DND-41 (cell line): Measurements from ENCODE around the gene ZG16B.

Experiments
- ATAC-seq: fragments of 200-7000 bp; cut with Tn5 transposase; 3 replicates; pipeline ENCODE4 v1.9.1; 2021; ENCODE audit warnings: low read depth; ENCODE audit not compliant: insufficient read depth
- DNase-seq: peaks from one replicate; pipeline ENCODE4 v3.0.0-alpha.2; 2020
- H2AFZ ChIP-seq: 2 replicates; pipeline ENCODE4 v1.6.0; 2012; ENCODE audit warnings: low read depth, low read length
- H3K27ac ChIP-seq: 2 replicates; pipeline ENCODE4 v1.5.1; 2012; ENCODE audit warnings: low read length, inconsistent platforms
- H3K27me3 ChIP-seq: fragments of 200-600 bp; sonication (generic); 2 replicates; pipeline ENCODE4 v1.6.0; 2012; ENCODE audit warnings: low read length, mild to moderate bottlenecking, inconsistent platforms; ENCODE audit not compliant: insufficient read depth, poor library complexity
- H3K36me3 ChIP-seq: 2 replicates; pipeline ENCODE4 v1.5.1; 2012; ENCODE audit warnings: low read length, inconsistent platforms; ENCODE audit not compliant: insufficient read depth
- H3K4me1 ChIP-seq: 2 replicates; pipeline ENCODE4 v1.5.1; 2012; ENCODE audit warnings: mild to moderate bottlenecking, low read length; ENCODE audit not compliant: insufficient read depth
- H3K4me2 ChIP-seq: 2 replicates; pipeline ENCODE4 v1.6.0; 2012; ENCODE audit warnings: mild to moderate bottlenecking, moderate library complexity, low read length, inconsistent platforms; ENCODE audit not compliant: insufficient read depth
- H3K4me3 ChIP-seq, 2 experiments: fragments of 200-600 bp in 1 of 2; shearing (Covaris generic) in 1 of 2; 2 replicates each; pipeline ENCODE4 v1.5.1; 2012 to 2016; ENCODE audit warnings: inconsistent platforms in 2 of 2, low read length in 2 of 2, mild to moderate bottlenecking in 2 of 2, low read depth in 1 of 2, moderate library complexity in 1 of 2
- H3K79me2 ChIP-seq: 2 replicates; pipeline ENCODE4 v1.6.0; 2012; ENCODE audit warnings: low read length, inconsistent platforms; ENCODE audit not compliant: insufficient read depth
- H3K9ac ChIP-seq: 2 replicates; pipeline ENCODE4 v1.6.0; 2012; ENCODE audit warnings: low read depth, mild to moderate bottlenecking, inconsistent platforms, low read length, moderate library complexity
- H3K9me3 ChIP-seq: 2 replicates; pipeline ENCODE4 v1.5.1; 2012; ENCODE audit warnings: low read length, moderate library complexity, mild to moderate bottlenecking, inconsistent platforms; ENCODE audit not compliant: insufficient read depth, severe bottlenecking
- H4K20me1 ChIP-seq: 2 replicates; pipeline ENCODE4 v1.6.0; 2012; ENCODE audit warnings: low read length; ENCODE audit not compliant: insufficient read depth
- CTCF ChIP-seq: IDR thresholded peaks from 2 replicates; pipeline ENCODE4 v1.5.1; 2012; ENCODE audit warnings: borderline replicate concordance, low read length, moderate library complexity, mild to moderate bottlenecking; ENCODE audit not compliant: poor library complexity, severe bottlenecking; ENCODE audit errors: extremely low read depth
- EZH2 ChIP-seq: IDR thresholded peaks from 3 replicates; pipeline ENCODE4 v1.6.1; 2012; ENCODE audit warnings: borderline replicate concordance, low read depth, mild to moderate bottlenecking, moderate library complexity, low read length, inconsistent platforms; ENCODE audit not compliant: severe bottlenecking

The ZG16B gene

GRCh38 chr16:2836646-2837508 is 6.8 kb downstream of the ZG16B start:
- Histone ChIP-seq H3K27ac (no peak overlapping the region), H3K4me3 (no peak overlapping the region), H3K4me1 (no peaks in the 10 kb centered on the region), H3K79me2 (no peaks in the 10 kb centered on the region), H3K9me3 (no peaks in the 10 kb centered on the region), H3K36me3 (no peaks in the 10 kb centered on the region), H3K4me2 (no peak overlapping the region), H4K20me1 (no peaks in the 10 kb centered on the region), H3K27me3 (no peaks in the 10 kb centered on the region), H2AFZ (no peak overlapping the region), H3K9ac (no peak overlapping the region)
- TF ChIP-seq CTCF (no peak), EZH2 (no peak)
- ATAC-seq (no peak), DNase-seq (no peak)

GRCh38 chr16:2838928-2839327 is 8.8 kb downstream of the ZG16B start:
- no peak overlapping the region for H3K4me3 ChIP-seq

GRCh38 chr16:2839650-2840450 is 9.7 kb downstream of the ZG16B start:
- H3K4me2 ChIP-seq, result no peak overlapping the region
- H3K4me3 ChIP-seq, result no peak overlapping the region
- no peaks in the 10 kb centered on the region for H3K36me3 ChIP-seq
- DNase-seq (no peak), ATAC-seq (no peak)
- no peak overlapping the region for H3K9ac ChIP-seq
- H3K27ac ChIP-seq, result no peak overlapping the region
- H2AFZ ChIP-seq, result no peak overlapping the region
- H4K20me1 ChIP-seq, result no peaks in the 10 kb centered on the region
- TF ChIP-seq EZH2 (no peak), CTCF (no peak)
- no peaks in the 10 kb centered on the region for H3K4me1 ChIP-seq
- no peaks in the 10 kb centered on the region for H3K27me3 ChIP-seq
- H3K9me3 ChIP-seq, result no peaks in the 10 kb centered on the region
- no peaks in the 10 kb centered on the region for H3K79me2 ChIP-seq

More at GRCh38 chr16:2838928-2839327, 8.8 kb downstream of the ZG16B start:
- Histone ChIP-seq H3K36me3 (no peaks in the 10 kb centered on the region), H3K9me3 (no peaks in the 10 kb centered on the region), H4K20me1 (no peaks in the 10 kb centered on the region), H2AFZ (no peak overlapping the region), H3K79me2 (no peaks in the 10 kb centered on the region), H3K9ac (no peak overlapping the region), H3K4me2 (no peak overlapping the region), H3K27me3 (no peaks in the 10 kb centered on the region), H3K27ac (no peak overlapping the region), H3K4me1 (no peaks in the 10 kb centered on the region)
- TF ChIP-seq EZH2 (no peak), CTCF (peak; percentile 88)
- ATAC-seq, result peak; percentile 91
- DNase-seq, result peak; percentile 52
